Hematopoietic multipotent progenitor cell (in vitro differentiated cells): ENCODE measurements around the gene DSCAM. TPM values are rescaled to one million over a fixed set of nuclear protein-coding genes. Genes with fewer than 3 reads are reported as not detected.

ENCODE experiments used
- DNase-seq, 3 donors: peaks; one replicate each; pipeline ENCODE4 v3.0.0-alpha.2; 2011 to 2015; ENCODE audit warnings: low read depth in 2 of 3, low spot score in 2 of 3
- total RNA-seq: library from RNA; depleted of rRNA; stranded (reverse); fragments of >200 nt; gene quantifications from one replicate; pipeline ENCODE4 v1.2.3, GENCODE V29; 2012

The DSCAM gene
- total RNA-seq, 1 donor: not detected

- no peak for DNase-seq
Measured at GRCh38 chr21:40623528-40623927, 223.4 kb downstream of the DSCAM start.

- no peak for DNase-seq
Measured at GRCh38 chr21:40622531-40622930, 224.4 kb downstream of the DSCAM start.

GRCh38 chr21:40620386-40621145 lies 226.4 kb downstream of the DSCAM start:
- DNase-seq: no peak

- no peak for DNase-seq
Measured at GRCh38 chr21:40618191-40618973, 228.6 kb downstream of the DSCAM start.

GRCh38 chr21:40616377-40616704 lies 230.6 kb downstream of the DSCAM start:
- no peak for DNase-seq

- no peak for DNase-seq
Measured at GRCh38 chr21:40615505-40616376, 231.2 kb downstream of the DSCAM start.

GRCh38 chr21:40613546-40614030 lies 233.4 kb downstream of the DSCAM start:
- no peak for DNase-seq

GRCh38 chr21:40610345-40610744 lies 236.6 kb downstream of the DSCAM start:
- DNase-seq: no peak

- DNase-seq: no peak
Measured at GRCh38 chr21:40606341-40606740, 240.6 kb downstream of the DSCAM start.

GRCh38 chr21:40605094-40605493 lies 241.9 kb downstream of the DSCAM start:
- DNase-seq: no peak

- no peak for DNase-seq
Measured at GRCh38 chr21:40603774-40604173, 243.2 kb downstream of the DSCAM start.

GRCh38 chr21:40602080-40602479 lies 244.9 kb downstream of the DSCAM start:
- no peak for DNase-seq

- DNase-seq: no peak
Measured at GRCh38 chr21:40595806-40596205, 251.2 kb downstream of the DSCAM start.

- no peak for DNase-seq
Measured at GRCh38 chr21:40587736-40588346, 259.1 kb downstream of the DSCAM start.

- DNase-seq: no peak
Measured at GRCh38 chr21:40586575-40586974, 260.4 kb downstream of the DSCAM start.

- DNase-seq: no peak
Measured at GRCh38 chr21:40577285-40578043, 269.5 kb downstream of the DSCAM start.

- DNase-seq: no peak
Measured at GRCh38 chr21:40575976-40576375, 271.0 kb downstream of the DSCAM start.

- no peak for DNase-seq
Measured at GRCh38 chr21:40569357-40569756, 277.6 kb downstream of the DSCAM start.

- DNase-seq: no peak
Measured at GRCh38 chr21:40568807-40569206, 278.2 kb downstream of the DSCAM start.

GRCh38 chr21:40567501-40567900 lies 279.5 kb downstream of the DSCAM start:
- DNase-seq: no peak
